HG03442 (cell line): ENCODE results near the gene HNRNPH2.

Experiments
- ATAC-seq: cut with Tn5 transposase; IDR thresholded peaks from one replicate; pipeline ENCODE4 v1.9.1; 2021; ENCODE audit warnings: mild to moderate bottlenecking, moderate library complexity; ENCODE audit not compliant: unreplicated experiment

HNRNPH2 gene

DNA sequence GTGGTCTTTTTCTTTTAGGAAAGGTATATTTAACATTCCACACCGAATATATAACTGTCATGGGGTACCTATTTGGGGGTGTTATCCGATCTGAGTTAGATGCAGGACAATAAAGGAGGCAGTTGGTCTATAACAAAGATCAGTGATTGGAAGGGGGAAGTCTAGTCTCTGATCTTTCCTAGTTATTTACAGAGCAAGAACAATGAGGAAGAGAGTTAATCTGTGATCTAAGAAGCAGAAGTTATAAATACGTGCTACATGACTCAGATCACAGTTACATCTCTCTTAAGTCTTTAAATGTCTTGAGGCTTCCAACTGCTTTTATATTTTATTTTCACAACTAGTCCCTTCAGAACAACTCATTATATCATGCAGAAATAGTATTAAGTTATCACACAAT, 44.0 kb downstream of the HNRNPH2 start:
- no peak for ATAC-seq

- ATAC-seq: no peak
These were observed 52.6 kb downstream of the HNRNPH2 start for GRCh38 chrX:101460669-101461068.

DNA sequence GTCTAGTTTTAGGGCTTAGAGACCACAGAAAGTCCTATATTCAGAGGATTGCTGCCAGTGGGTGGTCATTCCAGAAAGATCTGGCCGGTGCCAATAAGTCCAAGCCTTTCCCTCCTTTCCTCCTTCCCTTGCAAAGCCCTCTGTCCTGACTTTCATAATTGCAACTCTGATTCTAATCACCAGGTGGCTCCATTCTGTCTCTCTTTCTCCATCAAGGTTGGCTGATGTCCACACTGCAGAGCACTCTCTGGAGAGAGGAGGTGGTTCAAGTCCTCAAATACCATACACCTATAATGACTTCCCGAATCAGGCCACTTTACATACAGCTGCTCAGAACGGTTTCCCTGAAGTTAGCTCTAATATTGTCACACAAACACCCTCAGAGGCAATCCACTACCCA, 54.9 kb downstream of the HNRNPH2 start:
- no peak for ATAC-seq
